RWPE2 (cell line): ENCODE data around the gene PRRC1.

Experiments
- ATAC-seq: fragments of 200-7000 bp; cut with Tn5 transposase; 3 replicates; pipeline ENCODE4 v1.9.1; 2021; ENCODE audit warnings: low read depth
- DNase-seq: peaks from one replicate; pipeline ENCODE4 v3.0.0-alpha.2; 2020; ENCODE audit warnings: low spot score
- H3K27ac ChIP-seq: fragments of 450-650 bp; 2 replicates; pipeline ENCODE4 v1.5.1; 2017; ENCODE audit warnings: mild to moderate bottlenecking; ENCODE audit not compliant: poor library complexity, severe bottlenecking
- H3K27me3 ChIP-seq: fragments of 250-450 bp; sonication (Bioruptor Pico); 2 replicates; pipeline ENCODE4 v1.5.1; 2021; ENCODE audit warnings: mild to moderate bottlenecking, moderate library complexity; ENCODE audit not compliant: insufficient read depth, poor library complexity, severe bottlenecking
- H3K36me3 ChIP-seq: fragments of 250-450 bp; sonication (Bioruptor Pico); 2 replicates; pipeline ENCODE4 v1.5.1; 2020; ENCODE audit warnings: low read depth, mild to moderate bottlenecking, moderate library complexity
- H3K4me1 ChIP-seq: fragments of 250-450 bp; sonication (Bioruptor Pico); 2 replicates; pipeline ENCODE4 v1.5.1; 2021; ENCODE audit warnings: mild to moderate bottlenecking, moderate library complexity; ENCODE audit not compliant: insufficient read depth, poor library complexity, severe bottlenecking
- H3K4me3 ChIP-seq: fragments of 250-450 bp; sonication (Bioruptor Pico); 2 replicates; pipeline ENCODE4 v1.5.1; 2021; ENCODE audit warnings: mild to moderate bottlenecking, moderate library complexity; ENCODE audit not compliant: severe bottlenecking
- H3K9me3 ChIP-seq: fragments of 250-450 bp; sonication (Bioruptor Pico); 2 replicates; pipeline ENCODE4 v1.5.1; 2021; ENCODE audit warnings: mild to moderate bottlenecking, moderate library complexity; ENCODE audit not compliant: severe bottlenecking
- CTCF ChIP-seq: fragments of 450-650 bp; IDR thresholded peaks from one replicate; pipeline ENCODE4 v1.5.1; 2017; ENCODE audit warnings: mild to moderate bottlenecking, moderate library complexity; ENCODE audit not compliant: poor library complexity, severe bottlenecking

PRRC1 gene

GRCh38 chr5:127599320-127599719 lies 81.9 kb downstream of the PRRC1 start:
- Histone ChIP-seq H3K9me3 (no peaks in the 10 kb centered on the region), H3K36me3 (no peaks in the 10 kb centered on the region), H3K4me3 (no peak overlapping the region), H3K4me1 (no peaks in the 10 kb centered on the region), H3K27me3 (peaks cover 4% of the 10 kb centered on the region), H3K27ac (no peak overlapping the region)
- DNase-seq = no peak
- ATAC-seq = no peak
- TF ChIP-seq CTCF = no peak

- Histone ChIP-seq H3K27ac (no peak overlapping the region), H3K27me3 (peaks cover 8% of the 10 kb centered on the region), H3K4me3 (no peak overlapping the region), H3K9me3 (no peaks in the 10 kb centered on the region), H3K36me3 (no peaks in the 10 kb centered on the region), H3K4me1 (no peaks in the 10 kb centered on the region)
- no peak for DNase-seq
- no peak for TF ChIP-seq CTCF
- no peak for ATAC-seq
These were observed 82.4 kb downstream of the PRRC1 start for GRCh38 chr5:127599847-127600246.

GRCh38 chr5:127601111-127601510 lies 83.7 kb downstream of the PRRC1 start:
- H3K4me1 ChIP-seq = no peaks in the 10 kb centered on the region
- H3K27ac ChIP-seq = no peak overlapping the region
- no peak for ATAC-seq
- H3K36me3 ChIP-seq = no peaks in the 10 kb centered on the region
- no peak for TF ChIP-seq CTCF
- no peak overlapping the region for H3K4me3 ChIP-seq
- peaks cover 8% of the 10 kb centered on the region for H3K27me3 ChIP-seq
- DNase-seq = no peak
- H3K9me3 ChIP-seq = no peaks in the 10 kb centered on the region

GRCh38 chr5:127601601-127602000 lies 84.2 kb downstream of the PRRC1 start:
- Histone ChIP-seq H3K4me1 (no peaks in the 10 kb centered on the region), H3K27ac (no peak overlapping the region), H3K36me3 (no peaks in the 10 kb centered on the region), H3K4me3 (no peak overlapping the region), H3K27me3 (peaks cover 8% of the 10 kb centered on the region), H3K9me3 (no peaks in the 10 kb centered on the region)
- DNase-seq (no peak), ATAC-seq (no peak)
- TF ChIP-seq CTCF = no peak

- Histone ChIP-seq H3K36me3 (no peaks in the 10 kb centered on the region), H3K4me1 (no peaks in the 10 kb centered on the region), H3K4me3 (no peak overlapping the region), H3K9me3 (no peaks in the 10 kb centered on the region), H3K27me3 (peaks cover 8% of the 10 kb centered on the region), H3K27ac (no peak overlapping the region)
- no peak for TF ChIP-seq CTCF
- ATAC-seq = peak; percentile 33; the same call in 1 of the 3 replicates
- no peak for DNase-seq
These were observed 85.0 kb downstream of the PRRC1 start for GRCh38 chr5:127602481-127602880.
